OCI-LY3 (cell line): ENCODE results near the gene MAP2.
"Not testable (repeated sequence)": the region's sequence is repeated elsewhere in the genome, so short reads cannot be mapped to it uniquely, and the experiment has no call there.

Experiments used
- EZH2phosphoT487 ChIP-seq: fragments of 200-600 bp; shearing (Covaris generic); IDR thresholded peaks from 2 replicates; pipeline ENCODE4 v1.6.1; 2018; ENCODE audit warnings: antibody characterized with exemption, mixed run types, low read depth
- TF ChIP-seq, protein P1 (sequence below): fragments of 200-600, 300-600 bp; sonication (generic); IDR thresholded peaks from 2 replicates; pipeline ENCODE4 v1.5.1; 2014; ENCODE audit warnings: antibody characterized with exemption, low read length, low read depth

DNA sequence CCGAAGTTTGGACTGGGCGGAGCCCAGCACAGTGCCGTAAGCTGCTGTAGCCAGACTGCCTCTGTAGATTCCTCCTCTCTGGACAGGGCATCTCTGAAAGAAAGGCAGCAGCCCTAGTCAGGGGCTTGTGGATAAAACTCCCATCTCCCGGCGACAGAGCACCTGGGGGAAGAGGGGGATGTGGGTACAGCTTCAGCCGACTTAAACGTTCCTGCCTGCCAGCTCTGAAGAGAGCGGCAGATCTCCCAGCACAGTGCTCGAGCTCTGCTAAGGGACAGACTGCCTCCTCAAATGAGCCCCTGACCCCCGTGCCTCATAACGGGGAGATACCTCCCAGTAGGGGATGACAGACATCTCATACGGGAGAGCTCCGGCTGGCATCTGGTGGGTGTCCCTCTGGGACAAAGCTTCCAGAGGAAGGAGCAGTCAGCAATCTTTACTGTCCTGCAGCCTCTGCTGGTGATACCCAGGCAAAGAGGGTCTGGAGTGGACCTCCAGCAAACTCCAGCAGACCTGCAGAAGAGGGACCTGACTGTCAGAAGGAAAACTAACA lies 71.3 kb downstream of the MAP2 start:
- TF ChIP-seq, protein P1, sequence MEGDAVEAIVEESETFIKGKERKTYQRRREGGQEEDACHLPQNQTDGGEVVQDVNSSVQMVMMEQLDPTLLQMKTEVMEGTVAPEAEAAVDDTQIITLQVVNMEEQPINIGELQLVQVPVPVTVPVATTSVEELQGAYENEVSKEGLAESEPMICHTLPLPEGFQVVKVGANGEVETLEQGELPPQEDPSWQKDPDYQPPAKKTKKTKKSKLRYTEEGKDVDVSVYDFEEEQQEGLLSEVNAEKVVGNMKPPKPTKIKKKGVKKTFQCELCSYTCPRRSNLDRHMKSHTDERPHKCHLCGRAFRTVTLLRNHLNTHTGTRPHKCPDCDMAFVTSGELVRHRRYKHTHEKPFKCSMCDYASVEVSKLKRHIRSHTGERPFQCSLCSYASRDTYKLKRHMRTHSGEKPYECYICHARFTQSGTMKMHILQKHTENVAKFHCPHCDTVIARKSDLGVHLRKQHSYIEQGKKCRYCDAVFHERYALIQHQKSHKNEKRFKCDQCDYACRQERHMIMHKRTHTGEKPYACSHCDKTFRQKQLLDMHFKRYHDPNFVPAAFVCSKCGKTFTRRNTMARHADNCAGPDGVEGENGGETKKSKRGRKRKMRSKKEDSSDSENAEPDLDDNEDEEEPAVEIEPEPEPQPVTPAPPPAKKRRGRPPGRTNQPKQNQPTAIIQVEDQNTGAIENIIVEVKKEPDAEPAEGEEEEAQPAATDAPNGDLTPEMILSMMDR: not testable (repeated sequence)
- TF ChIP-seq EZH2phosphoT487: not testable (repeated sequence)
